Keratinocyte (primary cell): ENCODE data around the gene WDR27. TPM values are rescaled to one million over a fixed set of nuclear protein-coding genes. Genes with fewer than 3 reads are reported as not detected.

ENCODE experiments used
- DNase-seq: peaks from one replicate; pipeline ENCODE4 v3.0.0-alpha.2; 2011; ENCODE audit warnings: low read depth, missing footprints, low spot score
- FAIRE-seq: peaks from 2 replicates; lab custom pipeline; 2011; peaks lifted over from hg19 to GRCh38; lab: Jason Lieb, UNC
- H2AFZ ChIP-seq: 2 replicates; pipeline ENCODE4 v1.6.0; 2012; ENCODE audit warnings: low read length, control low read depth, inconsistent platforms; ENCODE audit not compliant: control insufficient read depth
- H3K27ac ChIP-seq: 2 replicates; pipeline ENCODE4 v1.5.1; 2011; ENCODE audit warnings: low read length; ENCODE audit not compliant: control insufficient read depth, insufficient read depth
- H3K27me3 ChIP-seq: 3 replicates; pipeline ENCODE4 v1.6.0; 2011; ENCODE audit warnings: low read length; ENCODE audit not compliant: control insufficient read depth, insufficient read depth; ENCODE audit errors: extremely low read depth
- H3K36me3 ChIP-seq, 2 experiments: 2 replicates in 1 of 2; 3 replicates in 1 of 2; pipeline ENCODE4 v1.5.1; 2011; ENCODE audit warnings: low read length in 2 of 2, mild to moderate bottlenecking in 1 of 2; ENCODE audit not compliant: control insufficient read depth in 2 of 2, insufficient read depth in 2 of 2; ENCODE audit errors: extremely low read depth in 1 of 2
- H3K4me1 ChIP-seq: 3 replicates; pipeline ENCODE4 v1.5.1; 2011; ENCODE audit warnings: low read length; ENCODE audit not compliant: control insufficient read depth, insufficient read depth; ENCODE audit errors: extremely low read depth
- H3K4me2 ChIP-seq: 3 replicates; pipeline ENCODE4 v1.6.0; 2011; ENCODE audit warnings: low read depth, low read length; ENCODE audit not compliant: control insufficient read depth, insufficient read depth; ENCODE audit errors: extremely low read depth
- H3K4me3 ChIP-seq, 3 experiments: fragments of 200-600 bp in 1 of 3; sonication (generic) in 1 of 3; 2 replicates in 2 of 3; 3 replicates in 1 of 3; pipeline ENCODE4 v1.5.1; 2011 to 2016; ENCODE audit warnings: low read length in 3 of 3, mild to moderate bottlenecking in 3 of 3, control low read depth in 2 of 3, inconsistent platforms in 1 of 3, low read depth in 1 of 3, mixed read lengths in 1 of 3, mixed run types in 1 of 3, moderate library complexity in 1 of 3; ENCODE audit not compliant: control insufficient read depth in 2 of 3, insufficient read depth in 2 of 3; ENCODE audit errors: extremely low read depth in 1 of 3
- H3K79me2 ChIP-seq: 2 replicates; pipeline ENCODE4 v1.6.0; 2012; ENCODE audit warnings: low read length; ENCODE audit not compliant: control insufficient read depth, insufficient read depth
- H3K9ac ChIP-seq: 3 replicates; pipeline ENCODE4 v1.6.0; 2011; ENCODE audit warnings: low read length; ENCODE audit not compliant: control insufficient read depth, insufficient read depth; ENCODE audit errors: extremely low read depth
- H3K9me1 ChIP-seq: 3 replicates; pipeline ENCODE4 v1.6.0; 2011; ENCODE audit warnings: low read length; ENCODE audit not compliant: control insufficient read depth, insufficient read depth; ENCODE audit errors: extremely low read depth
- H3K9me3 ChIP-seq: 2 replicates; pipeline ENCODE4 v1.5.1; 2012; ENCODE audit warnings: low read depth, low read length; ENCODE audit not compliant: control insufficient read depth
- H4K20me1 ChIP-seq: 3 replicates; pipeline ENCODE4 v1.6.0; 2011; ENCODE audit warnings: low read length; ENCODE audit not compliant: control insufficient read depth, insufficient read depth; ENCODE audit errors: extremely low read depth
- EZH2 ChIP-seq: IDR thresholded peaks from one replicate; pipeline ENCODE4 v1.6.1; 2012; ENCODE audit warnings: inconsistent platforms, mild to moderate bottlenecking, low read length, moderate library complexity
- dilution Hi-C: fragments of 300-500 bp; cut with MboI; formaldehyde crosslinking; loops from one replicate; pipeline ENCODE4 v1.7.0; 2020; ENCODE audit warnings: low sequenced_read_pairs; ENCODE audit not compliant: extremely low pct_ligation_motif_present
- polyA plus RNA-seq, 5 experiments: library from polyadenylated mRNA; depleted of rRNA in 3 of 5; stranded (reverse) in 3 of 5; stranded (forward) in 1 of 5; unstranded in 1 of 5; fragments of >200 nt; gene quantifications; 1 replicate in 1 of 5; 2 replicates in 3 of 5; 3 replicates in 1 of 5; pipeline versions ENCODE4 v1.2.1 to v1.2.3, GENCODE V29; 2011 to 2012; ENCODE audit warnings: missing spikeins in 2 of 5, low read depth in 1 of 5, low replicate concordance in 1 of 5
- TF ChIP-seq, protein P1 (sequence below), 3 experiments: IDR thresholded peaks in 1 of 3; conservative IDR thresholded peaks in 1 of 3; optimal IDR thresholded peaks in 1 of 3; 2 replicates in 2 of 3; 3 replicates in 1 of 3; pipeline versions ENCODE3 to v1.5.1; 2011; ENCODE audit warnings: low read length in 3 of 3, mild to moderate bottlenecking in 3 of 3, moderate library complexity in 2 of 3, control low read depth in 1 of 3, inconsistent platforms in 1 of 3; ENCODE audit not compliant: insufficient read depth in 2 of 3; ENCODE audit errors: extremely low read depth in 1 of 3

WDR27 gene
- polyA plus RNA-seq, 1 donor (not counting 4 experiments of a cell fraction or from before 2014, with no cell fraction given), result 17.8 TPM

DNA sequence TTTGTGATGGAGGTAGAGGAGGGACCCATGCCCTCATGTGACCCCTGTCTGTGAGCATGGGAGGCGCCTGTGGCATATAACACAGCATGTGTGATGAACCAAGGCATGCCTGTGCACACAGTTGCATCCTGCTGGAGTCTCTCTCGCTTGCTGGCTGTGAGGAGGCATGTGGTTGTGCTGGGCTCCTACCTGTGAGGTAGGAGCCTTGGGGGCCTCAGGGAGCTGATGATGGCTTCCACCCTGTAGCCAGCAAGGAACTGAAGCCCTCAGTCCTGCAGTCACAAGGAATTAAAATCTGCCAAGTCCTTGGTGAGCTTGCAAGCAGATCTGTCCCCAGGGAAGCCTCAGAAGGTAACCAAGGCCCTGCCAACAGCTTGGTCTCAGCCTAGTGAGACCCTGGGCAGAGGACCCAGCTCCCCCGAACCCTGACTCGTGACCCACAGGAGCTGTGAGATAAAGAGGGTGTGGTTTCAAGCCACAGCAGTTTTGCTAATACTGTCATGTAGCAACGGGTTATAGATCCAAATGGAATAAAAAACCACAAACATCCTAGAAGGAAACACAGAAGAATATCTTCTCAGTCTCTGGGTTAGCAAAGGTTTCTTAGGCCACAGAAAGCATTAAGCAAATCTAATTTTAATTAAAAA, 145.7 kb downstream of the WDR27 start:
- no peaks in the 10 kb centered on the region for H3K27me3 ChIP-seq
- H4K20me1 ChIP-seq, result no peaks in the 10 kb centered on the region
- dilution Hi-C loops, result no loop called here
- H3K4me2 ChIP-seq, result no peak overlapping the region
- H3K4me3 ChIP-seq, result no peak overlapping the region
- TF ChIP-seq, protein P1, sequence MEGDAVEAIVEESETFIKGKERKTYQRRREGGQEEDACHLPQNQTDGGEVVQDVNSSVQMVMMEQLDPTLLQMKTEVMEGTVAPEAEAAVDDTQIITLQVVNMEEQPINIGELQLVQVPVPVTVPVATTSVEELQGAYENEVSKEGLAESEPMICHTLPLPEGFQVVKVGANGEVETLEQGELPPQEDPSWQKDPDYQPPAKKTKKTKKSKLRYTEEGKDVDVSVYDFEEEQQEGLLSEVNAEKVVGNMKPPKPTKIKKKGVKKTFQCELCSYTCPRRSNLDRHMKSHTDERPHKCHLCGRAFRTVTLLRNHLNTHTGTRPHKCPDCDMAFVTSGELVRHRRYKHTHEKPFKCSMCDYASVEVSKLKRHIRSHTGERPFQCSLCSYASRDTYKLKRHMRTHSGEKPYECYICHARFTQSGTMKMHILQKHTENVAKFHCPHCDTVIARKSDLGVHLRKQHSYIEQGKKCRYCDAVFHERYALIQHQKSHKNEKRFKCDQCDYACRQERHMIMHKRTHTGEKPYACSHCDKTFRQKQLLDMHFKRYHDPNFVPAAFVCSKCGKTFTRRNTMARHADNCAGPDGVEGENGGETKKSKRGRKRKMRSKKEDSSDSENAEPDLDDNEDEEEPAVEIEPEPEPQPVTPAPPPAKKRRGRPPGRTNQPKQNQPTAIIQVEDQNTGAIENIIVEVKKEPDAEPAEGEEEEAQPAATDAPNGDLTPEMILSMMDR (optimal IDR thresholded peaks at IDR 0.05 in 1 of 3, IDR thresholded peaks at IDR 0.05 in 1 of 3, conservative IDR thresholded peaks at IDR 0.05 in 1 of 3; ENCODE audit: extremely low read depth in 1 of 3, insufficient read depth in 2 of 3, low read length in 3 of 3), result no peak
- no peak for TF ChIP-seq EZH2
- H3K9ac ChIP-seq, result no peak overlapping the region
- no peaks in the 10 kb centered on the region for H3K9me1 ChIP-seq
- DNase-seq (no peak), FAIRE-seq (no peak)
- no peaks in the 10 kb centered on the region for H3K9me3 ChIP-seq
- H3K4me1 ChIP-seq, result no peaks in the 10 kb centered on the region
- no peak overlapping the region for H2AFZ ChIP-seq
- no peak overlapping the region for H3K27ac ChIP-seq
- no peaks in the 10 kb centered on the region for H3K36me3 ChIP-seq
- no peaks in the 10 kb centered on the region for H3K79me2 ChIP-seq

DNA sequence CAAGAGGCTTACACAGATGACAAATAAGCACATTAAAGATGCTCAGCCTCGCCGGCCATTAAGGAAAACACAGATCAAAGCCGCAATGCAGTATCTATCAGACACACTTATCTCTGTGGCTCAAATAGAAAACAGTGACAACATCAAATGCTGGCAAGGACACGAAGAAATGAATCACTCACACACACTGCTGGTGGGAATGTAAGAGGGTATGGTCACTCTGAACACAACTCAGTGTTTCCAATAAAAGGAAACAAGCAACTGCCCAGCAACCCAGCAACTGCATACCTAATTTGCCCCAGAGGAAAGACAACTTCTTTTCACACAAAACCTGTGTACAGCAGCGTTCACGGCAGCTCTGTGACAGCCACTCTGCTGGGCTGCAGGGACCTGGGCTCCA, 155.8 kb downstream of the WDR27 start:
- DNase-seq (no peak), FAIRE-seq (no peak)
- Histone ChIP-seq H4K20me1 (no peaks in the 10 kb centered on the region), H3K9me3 (no peaks in the 10 kb centered on the region), H3K4me3 (no peak overlapping the region), H2AFZ (no peak overlapping the region), H3K9ac (no peak overlapping the region), H3K9me1 (no peaks in the 10 kb centered on the region), H3K4me1 (no peaks in the 10 kb centered on the region), H3K4me2 (no peak overlapping the region), H3K27me3 (no peaks in the 10 kb centered on the region), H3K27ac (no peak overlapping the region), H3K36me3 (no peaks in the 10 kb centered on the region), H3K79me2 (no peaks in the 10 kb centered on the region)
- TF ChIP-seq, protein P1 (optimal IDR thresholded peaks at IDR 0.05 in 1 of 3, IDR thresholded peaks at IDR 0.05 in 1 of 3, conservative IDR thresholded peaks at IDR 0.05 in 1 of 3; ENCODE audit: extremely low read depth in 1 of 3, insufficient read depth in 2 of 3, low read length in 3 of 3), result no peak
- no peak for TF ChIP-seq EZH2
- dilution Hi-C loops, result loop anchor here (5.0 kb wide), 1 partner anchor 51 kb away; no protein-coding TSS in a partner anchor
